ENCODE data around the gene SMAD6.

The SMAD6 gene

GRCh38 chr15:66829551-66830121 is 127.6 kb downstream of the SMAD6 start:
- DNase-seq, result no peak

GRCh38 chr15:66830358-66830757 is 128.3 kb downstream of the SMAD6 start:
- DNase-seq, result no peak

- no peak for DNase-seq
Observed at GRCh38 chr15:66830823-66831222, 128.8 kb downstream of the SMAD6 start.

DNA sequence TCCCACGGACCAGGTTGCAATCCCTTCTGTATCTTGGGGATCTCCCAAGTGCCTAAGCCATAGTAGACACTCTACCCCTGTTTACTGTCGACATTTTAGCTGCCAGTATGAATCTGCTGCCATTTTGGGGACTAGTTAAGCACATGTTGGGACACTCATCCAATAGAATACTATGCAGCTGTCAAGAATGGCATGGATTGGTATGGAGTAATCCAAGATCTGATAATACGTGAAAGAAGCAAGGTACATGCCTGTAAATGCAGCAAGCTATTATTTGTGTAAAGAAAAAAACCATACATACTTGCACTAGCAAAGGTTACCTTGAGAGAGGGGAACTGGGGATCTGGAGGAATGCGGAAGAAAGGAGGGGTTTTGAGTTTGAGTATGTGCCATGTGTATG is 129.3 kb downstream of the SMAD6 start:
- DNase-seq, result no peak

GRCh38 chr15:66831801-66832390 is 129.9 kb downstream of the SMAD6 start:
- no peak for DNase-seq

Data from DMS53 (cell line).